Stimulated activated naive CD4-positive, alpha-beta T cell (primary cell): ENCODE measurements around the gene MPV17L2.

Experiments
- DNase-seq, 6 experiments: peaks; one replicate each; lab custom pipeline; 2025; lab: John Stamatoyannopoulos, UW

Gene MPV17L2

GRCh38 chr19:18160971-18161635, 31.9 kb upstream of the MPV17L2 start:
- DNase-seq, result peak; percentile 55 to 85 (median 77)

GRCh38 chr19:18161636-18162002, 31.4 kb upstream of the MPV17L2 start:
- no peak for DNase-seq

- DNase-seq, result no peak
These were observed 28.9 kb upstream of the MPV17L2 start for GRCh38 chr19:18164072-18164471.

GRCh38 chr19:18165794-18166544, 27.0 kb upstream of the MPV17L2 start:
- DNase-seq, result no peak

GRCh38 chr19:18167011-18167410, 26.0 kb upstream of the MPV17L2 start:
- DNase-seq, result no peak

GRCh38 chr19:18167975-18168645, 24.9 kb upstream of the MPV17L2 start:
- DNase-seq, result peak in 5 of 6 experiments; percentile 24 to 56 (median 37)

GRCh38 chr19:18168673-18169381, 24.2 kb upstream of the MPV17L2 start:
- no peak for DNase-seq

- no peak for DNase-seq
These were observed 22.2 kb upstream of the MPV17L2 start for GRCh38 chr19:18170714-18171255.

- no peak for DNase-seq
These were observed 21.3 kb upstream of the MPV17L2 start for GRCh38 chr19:18171605-18172327.

- no peak for DNase-seq
These were observed 20.5 kb upstream of the MPV17L2 start for GRCh38 chr19:18172331-18173053.

GRCh38 chr19:18173054-18173571, 19.9 kb upstream of the MPV17L2 start:
- no peak for DNase-seq

- DNase-seq, result peak in 5 of 6 experiments; percentile 33 to 66 (median 52)
These were observed 19.3 kb upstream of the MPV17L2 start, which contains the start of gene IFI30 for GRCh38 chr19:18173572-18174288. TSS of gene IFI30 (plus strand) at chr19:18173813. CDS start at chr19:18173842, 29 bp downstream.

GRCh38 chr19:18174983-18175382, 18.0 kb upstream of the MPV17L2 start:
- DNase-seq, result no peak

- DNase-seq, result no peak
These were observed 16.4 kb upstream of the MPV17L2 start for GRCh38 chr19:18176367-18177310.

GRCh38 chr19:18179957-18180356, 13.1 kb upstream of the MPV17L2 start:
- DNase-seq, result no peak

GRCh38 chr19:18183529-18183928, 9.5 kb upstream of the MPV17L2 start:
- no peak for DNase-seq

GRCh38 chr19:18185538-18185937, 7.5 kb upstream of the MPV17L2 start:
- DNase-seq, result no peak

GRCh38 chr19:18190278-18190677, 2.7 kb upstream of the MPV17L2 start:
- no peak for DNase-seq
